ENCODE data around the gene FASTK.

Gene FASTK

DNA sequence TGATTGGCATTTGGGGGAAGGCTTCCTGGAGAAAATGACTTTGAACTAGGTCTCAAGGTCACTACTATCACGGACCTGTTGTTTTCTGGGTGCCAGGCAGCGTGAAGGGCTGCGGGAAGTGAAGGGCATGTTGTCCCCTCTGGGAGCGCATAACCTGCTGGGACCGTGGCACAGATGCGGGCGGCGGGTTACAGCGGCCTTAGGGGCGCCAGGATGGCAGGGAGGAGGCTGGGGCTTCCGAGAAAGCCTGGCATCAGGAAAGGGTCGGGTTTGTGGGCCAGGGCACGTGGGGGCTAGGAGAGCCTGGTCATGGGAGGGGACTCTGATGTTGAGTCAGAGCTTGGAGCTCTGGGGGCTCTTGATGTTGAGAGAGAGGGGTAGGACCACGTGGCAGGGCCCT is 15.1 kb downstream of the FASTK start:
- no peak for DNase-seq (ENCODE audit: low spot score)

DNA sequence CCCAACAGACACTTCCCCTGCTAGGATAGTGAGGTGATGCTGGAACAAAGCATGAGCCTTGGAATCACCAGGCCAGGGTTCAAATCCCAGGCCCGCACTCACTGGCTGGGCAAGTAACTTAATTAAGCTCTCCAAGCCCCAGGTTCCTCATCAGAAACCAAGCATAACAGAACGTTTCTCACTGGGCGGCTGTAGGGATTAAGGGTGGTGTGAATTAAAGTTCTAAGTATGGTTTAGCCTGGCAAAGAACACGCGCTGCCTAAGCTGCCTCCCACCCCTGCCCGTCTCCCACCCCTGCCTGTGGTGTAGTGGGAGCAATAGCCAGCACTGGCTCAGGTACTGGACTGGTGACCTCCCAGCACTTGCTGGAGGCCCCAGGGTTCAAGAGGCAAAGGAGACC is 15.6 kb downstream of the FASTK start:
- DNase-seq (ENCODE audit: low spot score) = no peak

DNA sequence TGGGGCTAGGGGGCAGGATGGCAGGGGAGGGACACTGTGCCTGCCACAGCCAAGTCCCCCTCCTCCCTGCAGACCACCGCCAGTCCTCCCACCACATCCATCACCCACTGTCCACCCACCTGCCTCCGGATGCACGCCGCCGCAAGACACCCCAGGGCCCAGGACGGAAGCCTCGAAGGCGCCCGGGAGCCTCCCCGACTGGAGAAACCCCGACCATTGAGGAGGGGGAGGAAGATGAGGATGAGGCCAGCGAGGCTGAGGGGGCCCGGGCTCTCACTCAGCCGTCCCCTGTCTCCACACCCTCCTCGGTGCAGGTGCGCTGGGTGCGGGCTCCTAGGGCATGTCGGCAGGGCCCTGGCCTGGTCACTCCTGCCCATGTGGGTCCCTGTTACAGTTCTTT is 16.2 kb downstream of the FASTK start:
- DNase-seq (ENCODE audit: low spot score) = no peak

DNA sequence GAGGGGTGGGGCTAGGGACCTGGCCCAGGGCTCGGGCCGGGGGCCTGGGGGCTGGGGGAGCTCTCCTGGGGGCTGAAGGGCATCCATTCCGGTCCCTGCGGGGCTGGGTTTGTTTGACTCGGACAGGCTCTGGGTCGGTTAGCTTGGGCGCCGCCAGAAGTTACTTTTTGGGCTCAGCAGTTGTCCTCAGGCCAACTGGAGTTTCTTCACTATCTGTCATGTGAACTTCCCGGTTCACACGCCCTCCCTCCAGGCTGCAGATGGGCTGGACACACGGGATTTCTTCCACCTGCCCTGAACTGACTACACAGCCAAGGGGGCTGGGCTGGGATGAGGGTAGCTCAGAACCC is 17.4 kb downstream of the FASTK start:
- no peak for DNase-seq (ENCODE audit: low spot score)

DNA sequence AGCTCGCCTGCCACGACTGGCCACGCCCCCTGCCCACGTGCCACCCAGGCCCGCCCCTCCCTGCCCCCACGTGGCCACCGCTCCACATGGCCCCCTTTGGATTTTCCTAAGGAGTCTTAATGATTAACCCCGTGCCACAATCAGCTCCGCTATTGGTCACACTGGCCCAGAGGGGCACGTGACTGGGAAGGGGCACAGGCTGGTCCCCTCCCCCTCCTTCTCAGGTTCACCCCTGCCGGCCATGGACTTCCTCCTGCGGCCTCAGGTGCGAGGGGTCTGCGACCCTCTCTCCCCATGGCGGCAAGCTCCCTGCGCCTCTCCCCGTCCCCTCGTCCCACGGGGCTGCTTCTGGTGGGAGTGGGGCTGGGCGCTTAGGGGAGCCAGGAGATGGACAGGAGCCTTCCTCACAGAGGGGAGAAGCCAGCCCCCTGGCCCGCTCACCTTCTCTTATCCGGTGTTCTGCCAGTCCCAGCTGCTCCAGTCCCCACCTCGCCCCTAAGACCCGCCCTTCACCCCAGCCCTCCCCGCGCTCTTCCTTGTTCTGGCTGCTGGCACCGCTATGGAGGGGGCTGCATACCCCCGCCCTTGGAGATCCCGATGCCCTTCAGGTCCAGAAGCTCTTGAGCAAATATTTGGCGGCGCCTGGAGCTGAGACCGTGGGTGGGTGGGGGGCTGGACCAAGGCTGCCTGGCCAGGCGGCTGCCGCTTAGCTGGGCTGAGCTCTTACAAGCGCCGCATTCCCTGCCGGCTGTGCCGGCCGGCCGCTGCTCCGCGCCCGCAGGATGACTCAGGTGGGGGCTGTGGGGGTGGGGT is 18.0 kb downstream of the FASTK start:
- peak; percentile 44 for DNase-seq (ENCODE audit: low spot score)

DNA sequence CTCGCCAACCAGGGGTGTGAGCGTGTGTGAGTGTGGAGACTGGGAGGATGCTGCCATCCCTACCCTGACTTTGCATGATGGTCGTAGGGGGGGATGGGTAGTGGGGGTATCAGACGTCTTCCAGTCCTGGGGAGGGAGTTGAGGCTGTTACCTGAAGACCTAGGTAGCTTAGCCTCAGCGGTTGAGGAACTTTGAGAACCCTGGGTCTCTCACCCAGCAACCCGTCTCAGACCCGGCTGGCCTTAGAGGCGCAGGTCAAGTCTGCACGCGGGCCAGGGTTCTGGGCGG is 18.6 kb downstream of the FASTK start:
- DNase-seq (ENCODE audit: low spot score) = no peak

DNA sequence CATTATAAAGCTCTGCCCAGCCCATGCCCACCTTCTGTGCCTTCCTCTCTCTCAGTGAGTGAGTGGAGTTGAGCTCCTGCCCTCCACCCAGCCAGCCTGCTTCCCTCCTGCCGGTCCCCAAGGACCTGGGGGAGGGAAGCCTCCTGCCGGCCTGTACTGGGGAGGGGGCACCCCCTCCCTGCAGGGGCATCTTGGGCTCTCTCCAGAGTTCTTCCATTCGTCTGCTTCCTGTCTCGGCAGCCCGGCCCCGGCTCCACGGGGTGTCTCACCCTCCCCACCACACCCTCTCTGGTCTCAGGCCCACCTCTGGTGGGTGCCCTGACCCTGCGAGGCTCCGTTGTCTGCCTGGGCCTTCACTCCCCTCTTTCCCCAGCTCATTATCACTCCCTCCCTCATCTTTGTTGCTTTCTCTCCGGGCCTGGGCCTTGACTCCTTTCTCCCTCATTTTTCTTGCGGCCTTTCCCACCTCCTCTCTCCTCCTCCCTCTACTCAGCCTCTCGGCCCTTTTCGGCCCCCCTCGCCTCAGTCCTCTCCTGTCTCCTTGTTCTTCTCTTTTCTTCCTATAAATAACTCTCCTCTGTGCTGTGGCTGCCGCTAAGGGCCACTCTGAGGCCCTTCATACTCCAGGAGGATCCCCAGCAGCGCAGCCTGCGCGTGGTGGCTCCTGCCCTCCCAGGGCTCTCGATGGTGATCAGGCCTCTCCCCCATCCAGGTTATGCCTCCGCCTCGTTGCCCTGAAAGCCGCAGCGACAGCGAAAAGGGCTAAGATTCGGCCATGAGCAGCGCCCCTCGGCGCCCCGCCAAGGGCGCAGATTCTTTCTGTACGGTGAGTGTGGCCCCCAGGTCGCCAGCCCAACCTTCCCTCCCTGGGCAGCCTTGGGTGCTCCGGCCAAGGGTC is 19.1 kb downstream of the FASTK start:
- DNase-seq (ENCODE audit: low spot score) = no peak

DNA sequence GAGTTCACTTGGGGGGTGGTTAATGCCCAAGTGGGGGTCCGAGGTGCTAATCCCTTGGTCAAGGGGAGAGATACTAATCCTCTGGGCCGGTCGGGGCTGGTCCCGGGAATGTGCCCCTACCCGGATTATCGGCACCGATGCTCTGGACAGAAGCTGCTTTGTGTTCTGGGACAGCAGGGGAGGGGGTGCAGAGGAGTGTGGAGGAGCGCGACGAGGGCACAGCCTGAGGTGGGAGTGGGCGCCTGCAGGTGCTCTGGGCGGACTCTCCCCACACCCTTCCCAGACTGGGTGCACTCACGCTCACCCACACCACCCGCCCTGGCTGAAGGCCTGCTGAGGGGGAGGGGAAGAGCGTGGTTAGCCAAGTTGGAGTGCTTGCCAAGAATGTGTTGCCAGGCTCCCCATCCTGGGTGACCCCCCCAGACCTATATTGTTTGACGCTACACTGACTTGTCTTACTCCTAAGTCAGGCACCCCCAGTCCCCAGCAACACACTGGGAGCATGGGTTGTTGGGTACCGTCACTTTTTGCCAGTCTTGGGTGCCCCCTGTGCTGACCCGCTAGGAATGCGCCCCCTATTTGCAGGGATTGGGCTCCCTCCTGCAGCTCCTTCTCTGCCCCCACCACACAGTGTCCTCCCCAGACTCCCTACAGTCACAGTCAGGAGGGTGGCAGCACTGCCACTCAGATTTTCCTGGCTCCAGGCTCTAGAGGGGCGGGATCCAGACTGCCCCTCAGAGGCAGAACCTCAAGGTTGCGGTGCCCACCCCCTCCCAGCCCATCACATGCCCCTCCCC is 20.0 kb downstream of the FASTK start:
- DNase-seq (ENCODE audit: low spot score) = peak; percentile 58

DNA sequence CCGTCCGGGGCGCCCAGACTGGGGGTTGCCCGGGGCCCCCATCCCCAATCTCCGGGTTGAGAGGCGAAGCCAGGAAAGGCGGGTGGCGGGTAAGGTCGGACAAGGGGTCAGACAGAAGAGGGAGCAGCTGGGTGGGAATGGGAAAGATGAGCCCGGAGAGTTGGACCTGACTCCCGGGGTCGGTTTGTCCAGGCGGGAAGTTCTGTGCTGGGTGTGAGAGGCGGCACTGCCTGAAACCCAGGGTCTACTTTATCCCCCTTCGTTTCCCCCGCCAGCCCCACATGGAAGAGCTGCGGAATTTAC is 20.5 kb downstream of the FASTK start:
- no peak for DNase-seq (ENCODE audit: low spot score)

DNA sequence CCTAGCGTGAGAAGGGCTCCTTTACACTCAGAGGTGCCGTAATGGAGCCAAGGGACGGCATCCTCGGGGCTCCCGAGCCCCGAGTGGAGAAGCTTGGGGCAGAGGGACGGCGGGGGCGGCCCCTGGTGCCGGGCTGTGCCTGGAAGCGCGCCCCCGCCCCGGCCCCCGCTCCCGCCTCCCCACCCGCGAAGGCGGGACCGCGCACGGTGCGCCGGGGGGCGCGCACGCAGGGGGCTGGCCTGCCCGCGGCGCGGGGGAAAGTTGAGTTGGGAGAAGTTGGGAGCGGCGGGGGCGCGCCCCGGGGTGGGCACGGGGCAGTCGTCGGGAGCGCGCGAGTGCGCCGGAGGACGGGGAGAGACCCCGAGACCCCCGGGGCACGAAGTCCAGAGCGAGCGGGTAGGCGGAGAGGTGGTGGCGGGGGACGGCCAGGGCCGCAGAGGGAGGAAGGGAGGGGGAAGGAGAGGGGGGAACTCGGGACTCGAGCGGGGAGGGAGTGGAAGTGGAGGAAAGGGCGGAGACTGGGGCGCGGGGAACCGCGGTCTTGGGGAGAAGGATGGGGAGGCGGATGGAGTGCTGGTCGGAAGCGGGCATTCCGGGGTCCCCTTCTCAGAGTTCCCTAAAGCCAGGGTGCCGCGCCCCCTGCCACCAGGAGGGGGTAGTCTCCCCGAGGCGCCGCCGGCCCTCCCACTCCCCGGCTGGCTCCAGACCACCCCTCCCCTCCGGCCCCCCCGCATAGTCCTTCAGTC is 21.1 kb downstream of the FASTK start, which contains the start of gene SLC4A2:
Gene SLC4A2 (plus strand): TSS at position 223 of the 746 bp plus-strand sequence. CDS start 2,399 bp downstream, outside the sequence.
- peak; percentile 98 for DNase-seq (ENCODE audit: low spot score)

DNA sequence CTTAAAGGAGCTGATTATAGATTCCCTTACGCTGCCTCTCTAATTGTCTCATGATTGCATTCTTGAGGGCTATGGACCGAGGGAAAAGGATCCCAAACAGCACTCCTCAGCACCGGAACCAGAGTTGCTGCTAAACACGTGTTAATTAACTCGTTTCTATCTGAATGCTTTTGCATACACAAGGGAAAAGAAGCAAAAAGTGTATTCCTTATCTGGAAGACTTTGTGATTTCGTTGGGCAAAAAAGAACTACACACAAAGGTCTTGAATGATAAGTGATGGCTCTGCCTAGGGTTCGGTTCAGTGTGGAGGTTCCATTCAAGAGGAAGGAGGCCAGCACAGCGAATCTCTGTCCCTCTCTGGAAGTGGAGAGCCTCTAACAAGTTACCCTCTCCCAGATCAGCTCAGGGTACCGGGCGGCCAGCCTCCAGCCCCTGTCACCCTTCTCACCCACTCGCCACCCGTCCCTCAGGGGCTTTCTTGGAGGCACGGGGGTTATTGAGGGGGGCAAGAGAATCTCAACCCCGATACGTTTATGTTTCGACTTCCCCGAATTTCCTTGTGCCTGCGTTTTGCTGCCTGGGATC is 21.7 kb downstream of the FASTK start:
- peak; percentile 22 for DNase-seq (ENCODE audit: low spot score)

DNA sequence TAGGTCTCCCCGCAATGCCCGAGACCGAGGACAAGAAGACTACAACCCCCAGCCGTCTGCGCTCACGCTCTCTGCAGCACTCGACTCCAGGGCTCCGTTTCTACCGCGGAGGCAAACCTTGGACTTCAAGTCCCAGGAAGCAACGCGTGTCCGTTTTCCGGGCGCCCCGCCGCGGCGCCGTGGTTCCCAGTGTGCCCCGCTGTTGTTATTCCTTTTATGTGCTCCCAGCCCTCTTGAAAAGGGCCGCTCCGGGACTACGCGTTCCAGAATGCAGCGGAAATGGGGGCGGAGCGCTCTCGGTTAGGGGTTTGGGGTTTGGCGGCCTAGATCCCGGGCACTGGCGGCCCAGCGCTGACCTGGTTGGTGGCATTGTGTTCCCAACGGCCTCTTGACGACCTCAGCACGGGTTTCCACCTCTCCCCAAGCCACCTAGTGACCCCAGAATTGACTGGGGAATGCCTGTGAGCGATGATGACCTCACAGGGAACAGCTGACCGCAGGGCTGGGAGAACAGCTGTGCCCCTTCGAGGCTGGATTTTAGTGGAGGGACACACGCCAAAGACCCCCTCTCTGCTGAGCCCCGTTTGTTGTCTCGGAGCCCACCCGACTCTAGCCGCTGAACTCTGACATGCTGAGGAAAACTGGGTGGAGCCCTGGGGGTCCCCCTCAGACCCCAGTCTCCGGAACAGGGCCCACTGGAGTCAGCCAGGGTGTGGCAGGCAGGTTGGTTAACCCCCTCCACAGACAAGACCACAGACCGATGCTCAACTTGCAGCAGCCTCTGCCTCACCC is 22.4 kb downstream of the FASTK start:
- peak; percentile 98 for DNase-seq (ENCODE audit: low spot score)

DNA sequence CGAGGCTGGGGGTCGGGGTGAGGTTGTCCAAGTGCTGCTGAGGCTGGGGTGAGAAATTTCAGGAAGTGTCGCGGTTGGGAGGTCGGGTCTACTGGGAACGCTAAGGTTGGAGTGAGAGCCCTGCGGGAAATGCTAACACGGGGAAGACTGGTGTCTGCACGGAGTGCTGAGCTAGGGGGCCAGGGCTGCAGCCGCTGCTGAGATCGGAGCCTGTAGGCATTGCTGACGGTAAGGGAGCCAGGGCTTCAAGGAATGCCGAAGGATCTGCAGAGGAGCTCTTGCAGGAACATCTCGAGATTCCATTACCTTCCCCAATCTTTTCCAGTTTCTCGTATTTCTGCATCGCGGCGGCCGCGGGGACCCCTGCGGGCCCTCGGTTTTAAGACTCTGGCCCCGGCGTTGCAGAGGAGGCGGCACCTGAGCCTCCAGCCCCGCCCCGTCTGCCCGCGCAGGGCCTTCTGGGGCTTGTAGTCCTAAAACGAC is 23.1 kb downstream of the FASTK start, which contains the start of gene CDK5:
Gene CDK5 (minus strand): TSS at position 392 of the 483 bp plus-strand sequence. CDS start 49 bp downstream, at position 343.
- DNase-seq (ENCODE audit: low spot score) = no peak

DNA sequence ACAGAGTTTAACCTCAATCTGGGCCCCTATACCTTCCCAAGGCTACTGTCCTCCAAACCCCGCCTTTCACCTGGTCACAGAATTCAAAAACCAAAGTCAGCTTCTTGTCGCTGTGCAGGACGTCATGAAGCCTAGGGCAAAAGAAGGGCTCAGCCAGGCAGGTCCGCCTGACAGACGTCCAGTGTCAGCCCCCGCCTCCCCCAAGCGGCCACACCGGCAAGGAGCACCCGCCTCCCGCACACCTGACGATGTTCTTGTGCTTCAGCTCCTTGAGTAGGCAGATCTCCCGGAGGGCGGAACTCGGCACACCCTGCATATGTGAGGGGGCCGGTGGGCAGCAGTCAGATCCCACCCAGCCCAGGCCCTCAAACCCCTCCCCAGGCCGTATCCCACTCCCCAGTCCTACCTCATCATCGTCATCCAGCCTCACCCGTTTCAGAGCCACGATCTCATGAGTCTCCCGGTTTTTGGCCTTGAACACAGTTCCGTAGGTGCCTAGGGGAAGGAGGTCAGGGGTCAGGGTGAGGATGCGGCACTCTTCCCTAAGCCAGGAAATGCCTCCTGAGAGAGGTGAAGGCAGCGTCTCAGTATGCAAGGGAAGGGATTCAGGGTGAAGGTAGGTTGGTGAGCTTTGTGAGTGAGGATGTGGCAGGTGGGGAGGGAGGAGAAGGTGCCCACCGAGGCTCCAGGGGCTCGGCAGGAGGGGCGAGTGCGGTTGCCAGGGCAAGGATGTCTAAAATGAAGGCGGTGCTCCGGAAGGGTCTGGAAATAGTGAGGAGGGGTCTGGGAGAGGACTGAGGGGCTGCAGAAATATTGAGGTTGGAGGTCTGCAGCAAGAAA is 23.7 kb downstream of the FASTK start:
- DNase-seq (ENCODE audit: low spot score) = no peak

DNA sequence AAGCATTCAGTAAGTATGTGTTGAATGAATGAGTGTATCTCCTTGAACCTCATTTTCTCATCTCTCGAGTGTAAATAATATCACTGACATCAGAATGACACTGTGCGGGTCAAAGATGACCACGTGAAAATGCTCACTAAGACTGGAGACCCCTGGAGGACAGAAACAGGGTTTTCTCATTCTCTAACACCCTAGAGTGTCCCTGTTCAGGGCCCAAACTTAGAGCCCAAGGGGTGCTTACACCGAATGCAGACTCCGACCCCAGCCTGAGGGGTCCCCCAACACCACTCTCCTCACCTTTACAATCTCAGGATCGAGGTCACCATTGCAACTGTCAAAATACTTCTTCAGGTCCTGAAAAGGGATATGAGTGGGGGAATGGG is 24.3 kb downstream of the FASTK start:
- DNase-seq (ENCODE audit: low spot score) = no peak

DNA sequence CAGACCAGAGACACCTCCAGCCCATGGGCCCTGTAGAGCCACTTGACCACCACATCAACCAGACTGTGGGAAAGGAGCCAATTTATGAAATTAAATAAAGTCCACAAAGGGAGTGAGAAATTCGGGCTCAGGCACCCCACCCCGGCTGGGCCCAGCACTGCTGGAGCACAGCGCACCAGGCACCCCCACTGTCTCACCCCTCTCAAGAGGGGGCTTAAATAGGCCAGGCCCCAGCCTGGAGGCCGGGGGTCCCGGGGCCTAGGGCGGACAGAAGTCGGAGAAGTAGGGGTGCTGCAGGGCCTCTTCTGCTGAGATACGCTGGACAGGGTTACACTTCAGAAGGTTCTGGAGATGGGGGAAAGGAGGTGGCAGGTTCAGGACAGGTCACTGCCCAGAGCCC is 26.9 kb downstream of the FASTK start:
- no peak for DNase-seq (ENCODE audit: low spot score)

DNA sequence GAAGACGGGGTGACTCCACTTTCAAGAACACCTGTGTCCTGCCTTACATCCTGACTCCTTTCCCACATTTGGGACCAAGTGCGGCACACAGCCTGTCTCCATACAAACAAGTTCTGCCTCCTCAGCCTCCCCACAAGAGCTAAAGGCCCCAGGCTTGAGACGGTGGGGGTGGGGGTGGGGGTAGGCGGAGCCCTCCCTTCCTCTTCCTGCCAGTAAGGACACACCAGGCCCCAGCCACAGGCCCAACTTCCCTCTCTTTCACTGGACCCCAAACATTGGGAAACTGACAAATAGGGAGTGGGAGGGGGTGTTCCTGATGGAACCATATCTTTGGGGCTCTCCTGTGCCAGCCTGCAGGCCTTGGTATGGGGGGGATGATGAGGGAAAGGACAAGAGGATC is 27.5 kb downstream of the FASTK start:
- no peak for DNase-seq (ENCODE audit: low spot score)

DNA sequence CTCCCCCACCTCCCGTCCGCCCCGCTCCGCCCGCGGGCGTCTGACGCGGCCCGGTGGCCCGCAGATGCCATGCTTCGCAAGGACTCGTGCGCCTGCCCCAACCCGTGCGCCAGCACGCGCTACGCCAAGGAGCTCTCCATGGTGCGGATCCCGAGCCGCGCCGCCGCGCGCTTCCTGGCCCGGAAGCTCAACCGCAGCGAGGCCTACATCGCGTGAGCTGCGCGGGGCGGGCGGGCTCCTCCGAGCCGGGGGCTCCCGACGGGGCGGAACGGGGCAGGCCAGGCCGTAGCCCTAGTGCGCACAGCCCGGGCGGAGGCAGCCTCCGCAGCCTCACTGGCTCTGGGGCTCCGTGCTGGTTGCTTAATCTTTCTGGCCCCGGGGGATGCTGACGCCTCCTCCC is 29.5 kb downstream of the FASTK start:
- peak; percentile 67 for DNase-seq (ENCODE audit: low spot score)

DNA sequence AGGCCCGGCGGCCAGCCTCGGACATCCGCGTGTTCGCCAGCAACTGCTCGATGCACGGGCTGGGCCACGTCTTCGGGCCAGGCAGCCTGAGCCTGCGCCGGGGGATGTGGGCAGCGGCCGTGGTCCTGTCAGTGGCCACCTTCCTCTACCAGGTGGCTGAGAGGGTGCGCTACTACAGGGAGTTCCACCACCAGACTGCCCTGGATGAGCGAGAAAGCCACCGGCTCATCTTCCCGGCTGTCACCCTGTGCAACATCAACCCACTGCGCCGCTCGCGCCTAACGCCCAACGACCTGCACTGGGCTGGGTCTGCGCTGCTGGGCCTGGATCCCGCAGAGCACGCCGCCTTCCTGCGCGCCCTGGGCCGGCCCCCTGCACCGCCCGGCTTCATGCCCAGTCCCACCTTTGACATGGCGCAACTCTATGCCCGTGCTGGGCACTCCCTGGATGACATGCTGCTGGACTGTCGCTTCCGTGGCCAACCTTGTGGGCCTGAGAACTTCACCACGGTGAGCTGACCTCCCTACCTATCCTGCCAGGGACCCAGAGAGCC is 31.6 kb downstream of the FASTK start:
- DNase-seq (ENCODE audit: low spot score) = no peak

All from GM03348 (cell line).